ENCODE results near the gene TBC1D16.

TBC1D16 gene

DNA sequence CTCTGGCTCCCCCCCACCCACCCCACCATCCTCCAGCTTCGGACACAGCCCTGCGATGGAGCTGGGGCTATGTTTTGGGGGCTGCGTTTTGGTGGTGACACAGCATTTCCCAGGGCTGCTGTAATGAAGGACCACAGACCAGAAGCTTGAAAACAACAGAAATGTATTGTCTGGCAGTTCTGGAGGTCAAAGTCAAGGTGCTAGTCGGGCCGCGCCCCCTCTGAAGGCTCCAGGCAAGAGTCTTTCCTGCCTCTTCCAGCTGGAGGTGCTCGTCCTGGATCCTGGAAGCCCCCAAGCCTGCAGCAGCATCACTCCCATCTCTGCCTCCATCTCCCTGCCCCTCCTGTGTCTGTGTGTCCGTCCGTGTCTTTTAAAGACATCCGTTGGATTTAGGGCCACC is 50.8 kb downstream of the TBC1D16 start:
- no peak for DNase-seq (ENCODE audit: low read depth)
- H3K4me3 ChIP-seq (ENCODE audit: control insufficient read depth, low read depth, low read length): no peak overlapping the region
- TF ChIP-seq, protein P1, sequence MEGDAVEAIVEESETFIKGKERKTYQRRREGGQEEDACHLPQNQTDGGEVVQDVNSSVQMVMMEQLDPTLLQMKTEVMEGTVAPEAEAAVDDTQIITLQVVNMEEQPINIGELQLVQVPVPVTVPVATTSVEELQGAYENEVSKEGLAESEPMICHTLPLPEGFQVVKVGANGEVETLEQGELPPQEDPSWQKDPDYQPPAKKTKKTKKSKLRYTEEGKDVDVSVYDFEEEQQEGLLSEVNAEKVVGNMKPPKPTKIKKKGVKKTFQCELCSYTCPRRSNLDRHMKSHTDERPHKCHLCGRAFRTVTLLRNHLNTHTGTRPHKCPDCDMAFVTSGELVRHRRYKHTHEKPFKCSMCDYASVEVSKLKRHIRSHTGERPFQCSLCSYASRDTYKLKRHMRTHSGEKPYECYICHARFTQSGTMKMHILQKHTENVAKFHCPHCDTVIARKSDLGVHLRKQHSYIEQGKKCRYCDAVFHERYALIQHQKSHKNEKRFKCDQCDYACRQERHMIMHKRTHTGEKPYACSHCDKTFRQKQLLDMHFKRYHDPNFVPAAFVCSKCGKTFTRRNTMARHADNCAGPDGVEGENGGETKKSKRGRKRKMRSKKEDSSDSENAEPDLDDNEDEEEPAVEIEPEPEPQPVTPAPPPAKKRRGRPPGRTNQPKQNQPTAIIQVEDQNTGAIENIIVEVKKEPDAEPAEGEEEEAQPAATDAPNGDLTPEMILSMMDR (conservative IDR thresholded peaks at IDR 0.05; ENCODE audit: control insufficient read depth, insufficient read depth, low read depth, low read length): no peak

DNA sequence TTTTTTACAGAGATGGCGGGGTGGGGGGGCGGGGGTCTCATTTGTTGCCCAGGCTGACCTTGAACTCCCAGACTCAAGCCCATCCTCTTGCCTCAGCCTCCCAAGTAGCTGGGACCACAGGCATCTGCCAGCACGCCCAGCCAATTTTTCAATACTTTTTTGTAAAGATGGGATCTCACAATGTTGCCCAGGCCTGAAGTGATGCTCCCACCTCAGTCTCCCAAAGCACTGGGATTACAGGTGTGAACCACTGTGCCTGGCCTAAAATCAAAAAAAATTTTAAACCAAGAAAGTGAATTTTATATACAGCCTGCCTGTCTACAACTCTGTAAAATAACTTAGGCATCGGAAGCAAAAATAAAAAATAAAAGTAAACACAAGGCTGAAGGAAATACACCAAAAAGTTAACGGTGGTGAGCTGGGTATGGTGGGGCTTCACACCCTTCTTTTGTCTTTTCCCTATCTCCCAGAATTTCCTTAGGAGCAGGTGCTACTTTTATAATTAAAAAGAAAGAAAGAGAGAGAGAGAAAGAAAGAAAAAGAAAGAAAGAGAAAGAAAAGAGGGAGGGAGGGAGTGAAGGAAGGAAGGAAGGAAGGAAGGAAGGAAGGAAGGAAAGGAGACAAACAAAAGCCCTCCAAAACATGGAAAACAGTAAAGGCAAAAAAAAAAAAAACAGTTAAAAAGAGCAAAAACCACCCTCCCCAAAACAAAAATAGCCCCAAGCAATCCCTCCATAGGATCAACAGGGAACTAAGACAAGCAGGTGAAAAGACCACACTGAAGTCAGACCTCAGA is 51.4 kb downstream of the TBC1D16 start:
- TF ChIP-seq, protein P1 (conservative IDR thresholded peaks at IDR 0.05; ENCODE audit: control insufficient read depth, insufficient read depth, low read depth, low read length): no peak
- no peak for DNase-seq (ENCODE audit: low read depth)
- H3K4me3 ChIP-seq (ENCODE audit: control insufficient read depth, low read depth, low read length): no peak overlapping the region

- no peak for DNase-seq (ENCODE audit: low read depth)
- no peak overlapping the region for H3K4me3 ChIP-seq (ENCODE audit: control insufficient read depth, low read depth, low read length)
- TF ChIP-seq, protein P1 (conservative IDR thresholded peaks at IDR 0.05; ENCODE audit: control insufficient read depth, insufficient read depth, low read depth, low read length): no peak
Observed at GRCh38 chr17:79983456-79983855, 52.2 kb downstream of the TBC1D16 start.

DNA sequence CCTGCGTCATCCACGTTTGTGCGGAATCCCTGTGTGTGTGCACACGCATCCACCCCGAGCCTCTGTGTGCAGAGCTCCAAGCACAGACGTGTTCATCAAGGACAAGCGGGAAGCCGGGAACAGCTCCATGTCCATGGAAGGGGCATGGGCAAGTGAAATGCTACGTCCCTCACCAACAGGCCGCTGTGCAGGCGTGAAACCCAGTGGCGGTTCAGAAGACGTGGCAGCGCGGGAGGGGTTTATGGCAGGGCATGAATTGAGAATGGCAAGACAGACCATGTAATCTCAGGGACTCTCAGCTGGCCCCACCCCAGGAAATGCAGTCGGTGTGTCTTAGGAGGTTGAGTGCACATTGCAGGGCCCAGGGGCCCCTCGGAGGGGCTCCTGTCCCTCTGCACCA is 52.7 kb downstream of the TBC1D16 start:
- TF ChIP-seq, protein P1 (conservative IDR thresholded peaks at IDR 0.05; ENCODE audit: control insufficient read depth, insufficient read depth, low read depth, low read length): no peak
- no peak overlapping the region for H3K4me3 ChIP-seq (ENCODE audit: control insufficient read depth, low read depth, low read length)
- DNase-seq (ENCODE audit: low read depth): no peak

- TF ChIP-seq, protein P1 (conservative IDR thresholded peaks at IDR 0.05; ENCODE audit: control insufficient read depth, insufficient read depth, low read depth, low read length): no peak
- no peak for DNase-seq (ENCODE audit: low read depth)
- no peak overlapping the region for H3K4me3 ChIP-seq (ENCODE audit: control insufficient read depth, low read depth, low read length)
Observed at GRCh38 chr17:79981661-79982101, 54.0 kb downstream of the TBC1D16 start.

- no peak for DNase-seq (ENCODE audit: low read depth)
- no peak overlapping the region for H3K4me3 ChIP-seq (ENCODE audit: control insufficient read depth, low read depth, low read length)
- TF ChIP-seq, protein P1 (conservative IDR thresholded peaks at IDR 0.05; ENCODE audit: control insufficient read depth, insufficient read depth, low read depth, low read length): no peak
Observed at GRCh38 chr17:79981090-79981489, 54.6 kb downstream of the TBC1D16 start.

Data from fibroblast of mammary gland (primary cell).